NCI-H1417 treated with DMSO at 0.1 percent for 48 hours (cell line): ENCODE results near the gene MESP1.

ENCODE experiments used
- DNase-seq: peaks from one replicate; lab custom pipeline; 2025; lab: John Stamatoyannopoulos, UW

Gene MESP1

DNA sequence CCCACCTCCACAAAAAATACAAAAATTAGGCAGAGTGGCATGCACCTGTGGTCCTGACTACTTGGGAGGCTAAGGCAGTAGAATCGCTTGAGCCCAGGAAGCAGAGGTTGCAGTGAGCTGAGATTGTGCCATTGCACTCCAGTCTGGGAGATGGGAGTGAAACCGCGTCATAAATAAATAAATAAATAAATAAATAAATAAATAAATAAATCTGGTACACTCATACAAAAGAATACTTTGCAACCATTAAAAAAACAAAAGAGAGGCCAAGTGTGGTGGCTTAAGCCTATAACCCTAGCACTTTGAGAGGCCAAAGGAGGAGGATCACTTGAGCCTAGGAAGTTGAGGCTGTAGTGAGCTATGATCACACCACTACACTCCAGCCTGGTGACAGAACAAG, 28.0 kb downstream of the MESP1 start:
- no peak for DNase-seq

GRCh38 chr15:89714775-89715174, 36.3 kb downstream of the MESP1 start:
- no peak for DNase-seq

GRCh38 chr15:89707577-89707976, 43.5 kb downstream of the MESP1 start:
- DNase-seq = no peak

DNA sequence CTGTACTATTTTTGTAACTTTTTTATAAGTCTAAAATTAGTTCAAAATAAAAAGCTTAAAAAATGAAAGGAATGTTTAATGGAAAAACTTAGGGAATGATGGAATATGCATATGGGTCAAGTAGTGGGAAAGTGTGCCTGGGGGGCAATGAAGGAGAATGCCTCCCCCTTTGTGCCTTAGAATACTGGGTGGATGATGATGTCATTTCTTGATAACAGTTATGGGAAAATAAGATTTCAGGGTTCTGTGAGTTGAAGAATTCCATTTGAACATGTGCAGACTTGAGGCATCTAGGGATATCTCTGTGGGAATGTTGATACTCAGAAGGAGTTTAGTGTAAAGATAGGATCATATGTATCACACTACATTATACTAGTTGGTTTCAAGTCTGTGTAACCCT, 46.6 kb downstream of the MESP1 start:
- no peak for DNase-seq
